HuH-7.5 (cell line): ENCODE measurements around the gene ASB13.
"Not testable (repeated sequence)": the region's sequence is repeated elsewhere in the genome, so short reads cannot be mapped to it uniquely, and the experiment has no call there.

Experiments used
- DNase-seq: peaks from one replicate; pipeline ENCODE4 v3.0.0; 2011; ENCODE audit warnings: low spot score

ASB13 gene

DNA sequence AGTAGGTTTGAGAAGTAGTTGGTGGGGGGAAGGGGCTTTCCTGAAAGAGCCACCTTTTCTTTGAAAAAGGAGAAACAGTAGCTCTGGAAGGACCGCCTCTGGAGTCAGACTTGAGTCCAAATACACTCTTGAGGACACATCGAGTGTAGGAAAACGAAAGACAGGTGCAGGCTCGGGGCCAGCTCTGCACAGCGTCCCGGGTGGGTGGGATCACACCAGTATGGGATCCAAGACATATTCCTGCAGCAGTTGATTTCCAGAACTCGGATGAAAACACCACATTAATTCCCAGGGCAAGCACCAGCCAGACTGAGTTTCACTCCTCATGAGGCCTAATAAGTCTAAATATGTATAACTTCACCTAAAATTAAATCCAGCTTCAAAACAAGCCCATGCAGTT, 61.4 kb downstream of the ASB13 start:
- DNase-seq, result no peak

DNA sequence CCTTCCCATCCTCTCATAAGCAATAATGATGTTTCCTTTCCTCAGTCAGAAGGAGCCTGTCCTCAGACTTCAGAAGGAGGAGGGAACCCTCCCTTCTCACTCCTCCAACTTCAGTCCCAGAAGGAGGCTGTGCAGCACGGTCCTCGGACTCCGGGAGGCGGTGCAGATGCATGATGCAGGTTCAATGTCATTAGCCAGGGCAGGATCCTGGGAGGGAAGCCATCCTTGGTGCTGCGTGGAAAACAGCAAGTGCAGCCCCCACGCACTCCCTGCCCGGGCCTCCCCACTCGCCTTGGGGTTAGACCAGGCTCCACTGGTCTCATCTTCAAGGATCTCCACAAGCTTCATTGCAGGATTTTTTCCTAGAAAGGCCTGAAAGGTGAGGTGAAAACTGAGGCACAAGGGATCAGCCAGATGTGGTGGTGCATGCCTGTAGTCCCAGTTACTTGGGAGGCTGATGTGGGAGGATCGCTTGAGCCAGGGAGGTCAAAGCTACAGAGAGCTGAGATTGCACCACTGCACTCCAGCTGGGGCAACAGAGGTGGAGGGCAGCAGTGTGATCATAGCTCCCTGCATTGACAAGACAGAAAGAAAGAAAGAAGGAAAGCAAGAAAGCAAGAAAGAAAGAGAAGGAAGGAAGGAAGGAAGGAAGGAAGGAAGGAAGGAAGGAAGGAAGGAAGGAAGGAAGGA, 62.0 kb downstream of the ASB13 start:
- DNase-seq, result no peak

DNA sequence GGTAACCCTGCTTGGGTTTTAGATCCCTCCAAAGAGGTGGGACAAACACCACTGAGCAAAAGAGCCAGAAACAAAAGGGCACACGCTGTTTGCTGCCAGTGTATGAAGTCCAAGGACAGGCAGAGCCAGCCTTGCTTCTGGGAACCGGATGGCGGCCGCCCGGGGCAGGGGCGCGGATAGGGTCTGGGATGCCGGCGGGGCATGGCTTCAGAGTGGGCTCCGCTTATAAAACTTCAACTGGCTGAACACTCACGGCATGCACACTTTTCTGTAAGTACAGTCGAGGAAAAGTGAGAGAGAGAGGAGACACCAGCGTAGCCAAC, 62.6 kb downstream of the ASB13 start:
- no peak for DNase-seq

DNA sequence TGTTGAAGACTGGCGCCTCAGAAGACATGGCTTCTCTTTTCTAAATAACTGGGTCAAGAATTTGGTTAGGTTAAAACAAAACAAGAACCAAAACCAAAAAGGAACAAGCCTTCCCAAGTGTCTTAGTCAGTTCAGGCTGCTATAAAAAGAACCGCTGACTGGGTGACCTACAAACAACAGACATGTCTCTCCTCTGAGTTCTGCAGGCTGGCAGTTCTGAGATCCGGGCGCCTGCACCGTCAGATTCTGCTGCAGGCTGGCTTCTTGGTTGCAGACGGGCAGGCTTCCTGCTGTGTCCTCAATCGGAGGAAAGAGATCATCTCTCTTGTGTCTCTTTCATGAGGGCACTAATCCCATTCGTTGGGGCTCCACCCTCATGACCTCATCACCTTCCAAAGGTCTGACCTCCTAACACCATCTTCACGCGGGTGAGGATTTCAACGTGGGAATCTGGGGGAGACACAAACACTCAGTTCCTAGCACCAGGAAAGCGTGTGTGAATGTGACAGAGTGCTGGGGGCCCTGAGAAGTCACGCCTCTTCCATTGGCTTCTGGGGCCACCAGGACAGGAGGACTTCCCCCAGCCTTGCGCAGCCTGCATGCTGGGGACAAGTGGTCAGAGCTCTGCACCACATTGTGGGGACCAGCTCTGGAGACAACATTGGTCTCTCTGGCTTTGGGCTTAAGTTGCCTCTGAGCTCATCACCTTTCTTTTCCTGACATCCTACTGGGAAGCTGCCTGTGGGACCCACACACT, 63.1 kb downstream of the ASB13 start:
- DNase-seq, result no peak

DNA sequence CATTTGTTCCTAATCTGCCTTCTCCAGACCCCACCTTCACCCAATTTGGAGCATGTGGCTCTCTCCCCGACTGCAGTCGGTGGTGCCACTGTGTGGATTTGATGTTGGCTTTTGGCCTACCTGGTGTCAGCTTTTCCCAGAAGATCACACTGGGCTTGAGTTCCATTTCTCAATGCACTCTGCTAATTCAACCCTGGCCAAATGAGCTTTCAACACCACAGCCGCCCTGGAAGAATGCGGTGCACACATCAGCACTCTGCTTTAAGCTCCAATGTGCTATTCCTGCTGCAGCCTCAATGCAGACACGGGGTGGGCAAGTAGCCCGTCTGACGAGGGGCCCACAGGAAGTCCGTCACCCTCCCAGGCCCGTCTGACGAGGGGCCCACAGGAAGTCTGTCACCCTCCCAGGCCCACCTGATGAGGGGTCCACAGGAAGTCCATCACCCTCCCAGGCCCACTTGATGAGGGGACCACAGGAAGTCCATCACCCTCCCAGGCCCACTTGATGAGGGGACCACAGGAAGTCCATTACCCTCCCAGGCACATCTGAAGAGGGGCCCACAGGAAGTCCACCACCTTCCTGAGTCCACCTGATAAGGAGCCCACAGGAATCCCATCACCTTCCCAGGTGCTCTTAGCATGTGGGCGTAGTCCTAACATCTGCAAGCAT, 64.4 kb downstream of the ASB13 start:
- no peak for DNase-seq

DNA sequence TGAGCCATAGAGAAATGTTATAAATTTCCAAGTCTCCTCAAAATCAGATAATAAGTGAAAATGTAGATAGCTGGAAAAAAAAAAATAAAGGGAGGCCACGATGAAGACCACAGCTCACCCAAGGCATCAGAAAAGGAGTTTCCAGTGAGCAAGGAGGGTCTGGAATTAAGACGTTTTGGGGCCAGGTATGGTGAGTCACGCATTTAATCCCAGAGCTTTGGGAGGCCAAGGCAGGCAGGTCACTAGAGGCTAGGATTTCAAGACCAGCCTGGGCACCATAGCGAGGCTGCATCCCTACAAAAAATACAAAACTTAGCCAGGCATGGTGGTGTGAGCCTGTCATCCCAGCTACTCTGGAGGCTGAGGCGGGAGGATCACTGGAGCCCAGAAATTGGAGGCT, 65.5 kb downstream of the ASB13 start:
- no peak for DNase-seq

DNA sequence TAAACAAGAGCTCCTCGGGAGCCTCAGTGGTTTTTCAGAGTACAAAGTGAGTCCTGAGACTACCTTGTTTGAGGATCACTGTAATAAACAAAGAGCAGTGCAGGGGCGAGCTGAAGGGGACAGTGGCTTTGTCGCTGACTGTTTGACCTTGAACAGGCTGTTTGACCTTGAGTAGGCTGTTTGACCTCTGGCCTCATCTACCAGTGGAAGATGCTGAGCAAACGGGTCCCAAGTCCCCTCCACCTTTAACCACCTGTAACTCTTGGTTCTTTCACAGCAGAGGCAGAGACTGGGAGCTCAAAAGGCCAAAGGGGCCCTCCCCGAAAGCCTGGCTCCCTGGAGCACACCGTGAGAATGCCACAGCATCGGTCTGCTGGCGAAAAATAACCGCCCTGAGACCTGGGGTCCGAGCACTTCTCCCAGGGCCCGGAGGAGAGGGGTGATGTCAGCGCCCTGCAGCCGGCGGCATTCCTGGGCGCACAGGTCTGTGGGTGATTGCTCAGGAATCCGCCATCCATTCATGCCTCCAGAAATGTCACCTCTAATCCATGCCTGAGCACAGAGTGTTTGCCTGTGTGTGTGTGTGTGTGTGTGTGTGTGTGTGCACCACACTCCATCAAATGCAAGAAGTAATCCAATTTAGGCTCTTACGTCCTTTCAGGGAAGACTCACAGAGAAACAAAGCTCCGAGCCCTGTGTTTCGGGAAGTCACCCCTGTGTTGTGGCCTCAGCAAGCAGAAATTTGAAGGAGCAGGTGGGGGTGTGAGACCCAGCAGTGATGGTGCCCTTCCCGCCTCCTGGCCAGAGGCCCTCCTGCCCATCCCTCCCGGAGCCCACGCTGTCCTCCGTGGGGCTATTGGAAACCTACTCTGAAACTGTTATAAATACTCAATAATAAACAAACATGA, 66.5 kb downstream of the ASB13 start:
- DNase-seq, result no peak

DNA sequence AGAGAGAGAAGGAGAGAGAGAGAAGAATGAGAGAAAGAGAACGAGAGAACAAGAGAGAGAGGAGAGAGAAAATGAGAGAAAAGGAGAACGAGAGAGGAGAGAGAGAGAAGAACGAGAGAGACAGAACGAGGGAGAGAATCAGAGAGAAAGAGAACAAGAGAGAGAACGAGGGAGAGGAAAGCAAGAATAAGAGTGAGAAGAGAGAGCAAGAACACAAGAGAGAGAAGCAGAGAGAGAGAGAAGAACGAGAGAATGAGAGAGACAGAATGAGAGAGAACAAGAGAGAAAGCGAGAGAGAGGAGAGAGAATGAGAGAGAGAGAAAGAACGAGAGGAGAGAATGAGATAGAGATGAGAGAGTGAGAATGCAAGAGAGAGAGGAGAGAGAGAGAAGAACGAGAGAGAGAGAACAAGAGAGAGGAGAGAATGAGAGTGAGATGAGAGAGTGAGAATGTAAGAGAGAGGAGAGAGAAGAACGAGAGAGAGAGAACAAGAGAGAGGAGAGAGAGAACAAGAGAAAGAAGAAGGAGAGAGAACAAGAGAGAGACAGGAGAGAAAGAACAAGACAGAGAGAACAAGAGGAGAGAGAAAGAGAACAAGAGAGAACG, 68.2 kb downstream of the ASB13 start:
- DNase-seq, result no peak

DNA sequence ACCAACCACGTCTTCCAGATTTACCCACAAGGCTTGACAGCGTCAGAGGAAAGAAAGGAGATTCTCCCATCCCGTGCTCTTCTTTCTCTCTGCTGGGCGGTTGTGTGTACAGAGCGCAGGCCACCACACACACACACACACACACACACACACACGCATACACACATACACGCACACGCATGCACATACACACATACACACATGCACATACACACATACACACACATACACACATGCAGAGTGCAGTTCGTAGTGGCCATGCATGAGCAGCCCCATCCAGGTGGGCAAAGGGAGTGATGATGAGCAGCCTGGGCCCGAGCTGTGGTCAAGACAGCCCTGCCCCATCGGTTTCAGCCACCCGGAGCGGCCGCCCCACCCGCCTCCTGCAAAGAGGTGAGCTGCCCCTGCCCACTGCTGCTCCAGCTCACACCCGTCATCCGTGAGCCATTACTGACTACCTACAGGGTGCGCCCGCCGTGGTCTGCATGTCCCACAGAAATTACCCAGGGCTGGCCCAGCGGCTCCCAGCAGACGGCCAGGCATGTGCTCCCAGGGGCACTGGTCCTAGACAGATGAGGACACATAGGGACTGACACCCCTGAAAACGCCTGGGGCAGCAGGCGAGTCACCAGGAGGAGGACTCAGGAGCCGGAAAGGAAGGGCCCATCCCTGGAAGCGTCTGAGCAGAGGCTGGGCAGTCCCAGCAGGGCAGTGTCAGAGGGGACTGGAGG, 69.6 kb downstream of the ASB13 start:
- no peak for DNase-seq

DNA sequence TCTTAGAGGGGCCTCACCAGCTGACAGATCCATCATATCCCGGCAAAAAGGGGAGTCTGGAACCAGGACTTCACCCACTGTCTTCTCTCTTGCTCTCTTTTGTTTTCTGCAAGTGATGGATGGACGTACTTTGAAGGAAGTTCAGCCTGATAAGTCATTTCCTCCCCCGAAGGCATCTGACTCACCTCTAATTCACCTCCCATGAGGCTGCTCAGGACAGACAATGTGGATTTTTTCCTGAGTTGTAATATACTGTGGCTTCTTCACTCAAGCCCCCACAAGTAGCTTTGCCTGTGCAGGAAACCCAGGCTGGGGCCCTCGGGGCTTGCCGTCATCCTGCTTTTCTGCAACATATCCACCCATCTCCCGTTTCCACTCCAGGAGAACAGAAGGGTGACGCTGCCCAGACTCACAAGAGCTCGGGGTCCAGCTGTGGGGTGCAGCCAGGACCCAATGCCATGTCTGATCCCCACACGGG, 70.4 kb downstream of the ASB13 start:
- DNase-seq, result no peak

DNA sequence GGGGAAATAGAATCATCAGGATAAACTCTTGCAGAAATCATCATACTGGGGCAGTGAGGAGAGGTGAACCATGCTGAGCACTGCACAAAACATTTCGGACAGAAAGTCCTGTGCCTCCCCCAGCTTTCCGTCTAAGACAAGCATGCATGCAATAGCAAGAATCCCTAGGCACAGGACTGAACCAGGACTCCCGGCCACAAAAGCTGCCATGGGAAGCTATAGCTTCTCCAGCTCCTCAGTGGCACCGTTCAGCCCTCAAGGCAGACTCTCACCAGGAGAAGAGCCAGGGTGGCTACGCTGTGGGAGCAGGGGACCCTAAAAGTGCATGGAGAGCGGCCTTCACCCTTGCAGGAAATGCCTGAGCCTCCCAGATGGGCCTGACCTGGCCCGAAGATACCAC, 70.8 kb downstream of the ASB13 start:
- DNase-seq, result no peak

DNA sequence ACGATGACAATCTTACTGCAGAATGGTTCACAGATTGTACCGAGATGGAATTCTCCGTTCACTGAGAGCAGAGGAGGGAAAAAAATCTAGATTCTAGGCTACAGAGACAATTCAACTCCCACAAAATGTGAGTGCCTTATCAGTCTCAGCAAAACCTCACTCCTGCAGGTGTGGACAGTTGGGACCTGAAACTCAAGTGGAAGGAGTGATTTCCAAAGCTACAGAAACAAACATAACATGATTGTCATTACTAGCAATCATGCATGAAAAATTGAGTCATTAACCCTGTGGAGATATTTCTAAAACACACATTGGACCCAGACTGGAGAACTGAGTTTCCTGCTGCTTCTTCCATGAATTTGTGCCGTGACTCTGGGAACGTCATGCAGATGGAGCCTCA, 71.3 kb downstream of the ASB13 start:
- no peak for DNase-seq

DNA sequence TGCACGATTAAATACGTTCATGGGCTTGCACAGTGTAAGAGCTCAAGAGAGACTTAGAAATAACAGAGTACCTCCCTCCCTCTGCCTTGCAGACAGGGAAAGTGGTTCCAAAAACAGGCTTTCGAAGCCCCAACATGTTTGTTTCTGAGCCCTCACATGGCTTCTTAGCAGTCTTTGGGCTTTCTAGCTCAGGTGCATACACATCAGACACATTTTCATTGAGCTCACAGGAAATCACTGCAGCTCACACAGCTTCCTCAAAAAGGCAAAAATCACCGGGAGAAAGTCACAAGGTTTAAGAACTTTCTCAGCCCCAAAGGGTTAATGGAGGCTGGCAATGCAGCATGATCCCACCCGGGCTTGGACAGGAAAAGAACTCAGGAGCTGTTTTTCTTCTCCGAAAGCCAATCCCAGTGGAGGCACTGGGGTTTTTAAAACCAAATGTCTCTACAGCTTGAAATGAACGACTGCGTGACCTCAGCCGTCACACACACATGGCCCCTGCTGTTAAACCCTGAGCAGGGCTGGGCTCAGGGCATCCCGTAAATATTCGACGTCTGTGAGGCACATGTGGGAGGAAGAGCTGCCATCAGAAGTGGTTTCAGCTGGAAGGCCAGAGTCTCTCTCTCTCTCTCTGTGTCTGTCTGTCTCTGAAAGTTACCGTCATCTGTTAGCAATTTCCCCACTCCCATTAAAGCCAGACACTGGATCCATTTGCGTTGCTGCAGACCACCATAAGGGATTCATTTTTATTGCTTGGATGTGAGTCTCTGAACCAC, 71.9 kb downstream of the ASB13 start:
- no peak for DNase-seq

DNA sequence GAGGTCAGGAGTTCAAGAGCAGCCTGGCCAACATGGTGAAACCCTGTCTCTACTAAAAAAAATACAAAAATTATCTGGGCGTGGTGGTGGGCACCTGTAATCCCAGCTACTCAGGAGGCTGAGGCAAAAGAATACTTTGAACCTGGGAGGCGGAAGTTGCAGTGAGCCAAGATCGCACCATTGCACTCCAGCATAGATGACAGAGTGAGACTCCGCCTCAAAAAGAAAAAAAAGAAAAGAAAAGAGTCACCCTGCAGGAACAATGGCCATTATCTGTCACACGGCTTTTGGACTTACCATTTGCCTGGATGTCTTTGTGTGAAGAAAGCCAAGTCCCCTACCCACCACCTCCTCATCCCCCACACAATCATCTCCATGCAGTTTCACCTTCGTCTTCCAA, 73.0 kb downstream of the ASB13 start:
- not testable (repeated sequence) for DNase-seq

DNA sequence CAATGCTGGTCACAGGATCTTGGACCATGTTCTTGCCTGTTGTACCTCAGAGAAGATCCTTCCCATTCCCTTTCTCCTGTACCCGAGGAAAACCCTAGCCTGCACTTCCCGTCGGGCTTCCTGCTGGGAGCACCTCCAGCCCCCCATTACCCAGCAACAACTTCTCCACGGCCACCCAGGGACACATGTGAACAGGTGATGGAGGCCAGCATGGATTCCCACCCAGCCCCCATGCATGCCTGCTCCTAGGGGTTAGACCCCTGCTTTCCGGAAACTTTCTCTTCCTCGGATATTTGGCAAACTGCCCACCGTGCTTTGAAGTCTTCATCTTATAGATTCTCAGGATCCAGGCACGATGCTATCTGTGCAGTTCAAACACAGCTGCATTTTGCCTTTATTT, 74.3 kb downstream of the ASB13 start:
- DNase-seq, result no peak

DNA sequence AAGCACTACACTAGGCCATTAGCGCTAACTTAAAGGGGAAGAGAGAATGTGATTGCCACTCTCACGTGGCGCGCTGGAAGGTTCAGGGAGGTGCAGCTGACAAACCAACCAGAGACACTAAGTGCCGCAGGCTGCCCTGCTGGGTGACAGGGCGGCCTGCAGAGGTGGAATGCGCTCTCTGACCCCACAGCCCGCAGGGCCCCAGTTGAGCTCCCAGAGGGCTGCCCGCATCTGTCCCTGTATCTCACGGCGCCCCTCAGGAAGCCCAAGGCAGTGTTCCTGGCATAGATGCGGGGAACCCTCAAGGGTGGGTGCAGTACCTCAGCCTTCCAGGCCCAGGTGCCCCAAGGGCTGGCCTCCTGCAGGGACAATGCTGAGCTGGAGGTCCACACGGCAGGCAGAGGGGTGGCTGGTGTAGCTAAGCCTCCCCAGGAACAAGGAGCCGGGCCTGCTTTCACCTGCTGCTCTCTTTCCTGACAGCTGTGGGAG, 75.0 kb downstream of the ASB13 start:
- no peak for DNase-seq

DNA sequence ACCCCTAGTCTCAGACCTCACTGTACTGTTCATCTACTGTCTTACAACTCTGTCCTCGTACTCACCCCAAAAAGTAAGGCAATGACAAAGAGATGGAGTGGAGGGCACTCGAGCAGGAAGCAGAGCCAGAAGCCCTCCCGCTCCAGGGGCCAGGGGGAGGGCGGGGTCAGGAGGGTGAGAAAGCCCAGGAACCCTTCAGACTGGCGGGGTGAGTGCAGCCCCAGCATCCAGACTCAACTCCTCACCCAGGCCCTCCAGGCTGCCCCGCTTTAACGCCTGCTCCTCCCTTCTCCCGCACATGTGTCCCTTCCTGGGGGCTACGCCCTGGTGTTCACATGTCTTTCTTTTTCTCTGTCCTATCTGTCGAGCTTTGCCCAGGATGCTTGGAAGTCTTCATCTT, 75.6 kb downstream of the ASB13 start:
- DNase-seq, result no peak

DNA sequence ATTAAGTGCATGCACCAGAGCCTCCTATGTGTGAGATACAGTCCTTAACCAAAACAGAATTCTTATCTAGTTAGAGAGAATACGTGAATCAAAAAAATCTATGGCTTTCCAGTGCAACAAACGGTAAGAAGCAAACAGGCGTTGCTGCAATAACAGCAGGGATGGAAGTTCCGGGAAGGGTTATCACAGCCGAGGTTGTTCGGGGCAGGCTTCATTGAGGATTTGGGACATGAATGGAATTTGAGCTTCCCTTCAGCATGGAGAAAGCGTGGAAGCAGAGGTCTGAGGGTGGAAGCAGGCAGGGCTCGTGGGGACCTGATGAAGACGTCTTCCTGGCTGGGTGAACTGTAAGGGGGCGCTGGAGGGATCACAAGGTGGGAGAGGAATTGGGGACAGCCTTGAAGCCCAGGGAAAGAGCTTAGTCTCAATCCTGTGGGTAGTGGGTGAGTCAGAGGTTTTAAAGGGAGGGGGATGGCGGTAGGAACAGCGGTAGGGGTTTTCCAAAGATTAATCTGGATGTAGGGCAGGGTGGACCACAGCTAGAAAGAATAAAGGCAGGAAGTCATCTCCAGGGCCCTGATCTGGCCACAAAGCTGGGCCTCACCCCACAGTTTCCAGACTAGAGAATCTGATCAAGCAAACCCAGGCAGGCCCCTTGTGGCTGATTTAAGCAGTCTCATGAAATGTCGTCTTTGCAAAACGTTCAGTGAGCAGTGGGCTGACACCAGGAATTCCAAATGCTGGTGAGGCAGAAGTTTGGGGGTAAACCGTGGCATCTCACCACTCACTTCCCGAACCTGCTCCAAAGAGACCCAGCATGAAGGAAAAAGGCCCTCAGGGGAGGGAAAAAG, 76.5 kb downstream of the ASB13 start:
- DNase-seq, result no peak

DNA sequence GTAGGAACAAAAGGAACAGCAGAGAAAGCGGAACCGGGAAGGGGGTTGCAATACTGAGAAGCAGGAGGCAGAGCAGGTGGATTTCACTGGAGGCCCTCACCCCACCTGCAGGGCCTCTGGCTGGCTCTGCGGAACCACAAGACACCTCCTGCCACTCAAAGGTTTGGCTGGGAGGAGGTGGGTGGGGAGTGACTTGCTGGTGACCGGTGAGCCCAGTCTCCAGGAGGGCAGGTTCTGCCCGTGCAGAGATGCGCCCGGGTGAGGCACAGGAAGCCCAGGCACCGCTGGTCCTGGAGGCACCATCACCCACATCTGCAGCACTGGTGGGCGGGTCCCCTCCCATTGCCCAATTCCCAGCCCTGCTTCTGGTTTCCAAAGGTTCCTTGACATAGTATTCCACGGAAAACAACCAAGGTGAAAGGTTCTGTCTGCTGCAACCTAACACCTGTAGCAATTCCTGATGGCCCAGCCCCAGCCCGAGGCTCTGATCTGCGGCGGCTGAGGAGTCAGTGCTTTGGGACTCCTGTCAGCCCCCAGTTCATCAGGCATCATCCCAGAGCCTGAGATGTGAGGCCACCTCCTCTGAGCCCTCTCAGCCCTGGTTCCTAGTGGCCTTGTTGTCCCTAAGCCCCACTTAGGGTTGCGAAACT, 77.3 kb downstream of the ASB13 start:
- DNase-seq, result no peak
